ENCODE results near the gene CNR2. TPM values are rescaled to one million over a fixed set of nuclear protein-coding genes. Genes with fewer than 3 reads are reported as not detected.
"Not testable (repeated sequence)": the region's sequence is repeated elsewhere in the genome, so short reads cannot be mapped to it uniquely, and the experiment has no call there.

Gene CNR2
- under 1 TPM in 1 of 2 donors, not detected in 1; 0.04 TPM for total RNA-seq

- no peak for DNase-seq (ENCODE audit: low spot score)
- H3K4me3 ChIP-seq: no peak within 1 kb of the TSS
- no peaks in the 10 kb centered on the region for H3K36me3 ChIP-seq
- no peaks in the 10 kb centered on the region for H3K9me3 ChIP-seq
- no peak for TF ChIP-seq CTCF (IDR thresholded peaks at IDR 0.05)
- no peak within 1 kb of the TSS for H3K27ac ChIP-seq
- no peaks in the 10 kb centered on the region for H3K27me3 ChIP-seq
- H3K4me1 ChIP-seq: no peaks in the 10 kb centered on the region
These were observed at the start of gene CNR2 for GRCh38 chr1:23913212-23913880. TSS of gene CNR2 (minus strand) at chr1:23913362. CDS start at chr1:23875617, 37,745 bp downstream.

GRCh38 chr1:23960291-23961020 lies 47.3 kb upstream of the CNR2 start:
- TF ChIP-seq CTCF (IDR thresholded peaks at IDR 0.05): no peak
- H3K27ac ChIP-seq: peak overlapping the region; percentile 99 to 100
- H3K4me3 ChIP-seq: peak overlapping the region; percentile 85 to 87
- peaks cover 20% of the 10 kb centered on the region for H3K36me3 ChIP-seq
- H3K4me1 ChIP-seq: peaks cover 0 to 33% of the 10 kb centered on the region in 2 donors
- H3K9me3 ChIP-seq: no peaks in the 10 kb centered on the region
- H3K27me3 ChIP-seq: no peaks in the 10 kb centered on the region
- DNase-seq (ENCODE audit: low spot score): no peak

- Histone ChIP-seq H3K36me3 (peaks cover 20% of the 10 kb centered on the region), H3K27ac (peak within 1 kb of the TSS; percentile 99 to 100), H3K27me3 (no peaks in the 10 kb centered on the region), H3K4me3 (peak within 1 kb of the TSS; percentile 85 to 87), H3K4me1 (peaks cover 0 to 31% of the 10 kb centered on the region in 2 donors), H3K9me3 (no peaks in the 10 kb centered on the region)
- TF ChIP-seq CTCF (IDR thresholded peaks at IDR 0.05): no peak
- peak; percentile 99 for DNase-seq (ENCODE audit: low spot score)
These were observed 46.5 kb upstream of the CNR2 start, which contains the start of gene PNRC2 for GRCh38 chr1:23959461-23960290. TSS of gene PNRC2 (plus strand) at chr1:23959828. CDS start at chr1:23961458, 1,630 bp downstream.

GRCh38 chr1:23958810-23959460 lies 45.8 kb upstream of the CNR2 start:
- DNase-seq (ENCODE audit: low spot score): peak; percentile 93
- Histone ChIP-seq H3K9me3 (no peaks in the 10 kb centered on the region), H3K27ac (peak overlapping the region; percentile 99 to 100), H3K4me1 (peaks cover 0 to 24% of the 10 kb centered on the region in 2 donors), H3K27me3 (no peaks in the 10 kb centered on the region), H3K4me3 (peak overlapping the region; percentile 85 to 87), H3K36me3 (peaks cover 20% of the 10 kb centered on the region)
- TF ChIP-seq CTCF (IDR thresholded peaks at IDR 0.05): peak in 1 of 2 donors; percentile 69

GRCh38 chr1:23958040-23958809 lies 45.1 kb upstream of the CNR2 start:
- H3K36me3 ChIP-seq: peaks cover 15% of the 10 kb centered on the region
- DNase-seq (ENCODE audit: low spot score); H3K9me3 ChIP-seq; H3K27me3 ChIP-seq: not testable (repeated sequence)
- H3K4me3 ChIP-seq: peak overlapping the region; percentile 85 to 87
- H3K4me1 ChIP-seq: peaks cover 0 to 22% of the 10 kb centered on the region in 2 donors
- H3K27ac ChIP-seq: peak overlapping the region; percentile 99 to 100
